GM06990 (cell line): ENCODE measurements around the gene CD84.
A peak's percentile ranks its signal among the peaks of the same experiment; 100 is the strongest.
"Not testable (repeated sequence)": the region's sequence is repeated elsewhere in the genome, so short reads cannot be mapped to it uniquely, and the experiment has no call there.

Experiments
- DNase-seq: peaks from one replicate; pipeline ENCODE4 v3.0.0-alpha.2; 2011; ENCODE audit not compliant: insufficient read length; ENCODE audit errors: extremely low read depth
- H3K27me3 ChIP-seq: replicated peaks from 2 replicates; pipeline ENCODE4 v1.6.0; 2011; ENCODE audit warnings: low read length; ENCODE audit not compliant: control insufficient read depth, insufficient read depth
- H3K36me3 ChIP-seq: 2 replicates; pipeline ENCODE4 v1.5.1; 2011; ENCODE audit warnings: low read length; ENCODE audit not compliant: control insufficient read depth, insufficient read depth
- H3K4me3 ChIP-seq: replicated peaks from 2 replicates; pipeline ENCODE4 v1.5.1; 2011; ENCODE audit warnings: low read depth, mild to moderate bottlenecking, control low read depth, low read length
- TF ChIP-seq, protein P1 (sequence below): IDR thresholded peaks from 2 replicates; pipeline ENCODE4 v1.5.1; 2011; ENCODE audit warnings: low read length, control low read depth, mild to moderate bottlenecking, inconsistent platforms; ENCODE audit not compliant: insufficient read depth, poor library complexity, severe bottlenecking

Gene CD84, protein sequence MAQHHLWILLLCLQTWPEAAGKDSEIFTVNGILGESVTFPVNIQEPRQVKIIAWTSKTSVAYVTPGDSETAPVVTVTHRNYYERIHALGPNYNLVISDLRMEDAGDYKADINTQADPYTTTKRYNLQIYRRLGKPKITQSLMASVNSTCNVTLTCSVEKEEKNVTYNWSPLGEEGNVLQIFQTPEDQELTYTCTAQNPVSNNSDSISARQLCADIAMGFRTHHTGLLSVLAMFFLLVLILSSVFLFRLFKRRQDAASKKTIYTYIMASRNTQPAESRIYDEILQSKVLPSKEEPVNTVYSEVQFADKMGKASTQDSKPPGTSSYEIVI

DNA sequence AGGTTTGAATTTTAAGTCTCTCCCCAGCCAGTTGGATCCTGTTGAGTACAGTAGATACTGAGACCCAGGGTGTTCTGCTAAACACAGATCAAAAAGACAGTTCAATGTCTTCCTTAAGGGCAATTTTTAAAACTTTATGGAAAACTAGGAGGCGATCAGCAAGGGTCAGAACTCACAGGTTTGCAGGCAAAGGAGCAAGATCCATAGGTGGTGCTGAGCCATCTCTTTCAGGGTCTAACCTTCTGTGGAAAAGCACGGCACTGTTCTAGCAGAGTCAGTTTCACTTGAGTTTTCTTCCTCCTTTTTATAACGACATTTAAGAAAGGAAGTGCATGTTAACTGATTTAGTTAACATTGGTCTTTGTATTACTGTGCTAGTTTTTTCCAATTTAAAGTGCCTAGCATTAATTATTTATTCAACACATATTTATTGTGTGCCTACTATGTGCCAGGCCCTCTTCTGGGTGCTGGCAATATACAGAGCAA, at the start of gene CD84:
Gene CD84, minus strand, starts transcription at position 281 of the 486 bp plus-strand sequence. Its CDS starts 59 bp downstream, at position 222.
- Histone ChIP-seq H3K27me3 (no peaks in the 10 kb centered on the region), H3K4me3 (peak within 1 kb of the TSS; percentile 56), H3K36me3 (no peaks in the 10 kb centered on the region)
- no peak for DNase-seq
- TF ChIP-seq, protein P1, sequence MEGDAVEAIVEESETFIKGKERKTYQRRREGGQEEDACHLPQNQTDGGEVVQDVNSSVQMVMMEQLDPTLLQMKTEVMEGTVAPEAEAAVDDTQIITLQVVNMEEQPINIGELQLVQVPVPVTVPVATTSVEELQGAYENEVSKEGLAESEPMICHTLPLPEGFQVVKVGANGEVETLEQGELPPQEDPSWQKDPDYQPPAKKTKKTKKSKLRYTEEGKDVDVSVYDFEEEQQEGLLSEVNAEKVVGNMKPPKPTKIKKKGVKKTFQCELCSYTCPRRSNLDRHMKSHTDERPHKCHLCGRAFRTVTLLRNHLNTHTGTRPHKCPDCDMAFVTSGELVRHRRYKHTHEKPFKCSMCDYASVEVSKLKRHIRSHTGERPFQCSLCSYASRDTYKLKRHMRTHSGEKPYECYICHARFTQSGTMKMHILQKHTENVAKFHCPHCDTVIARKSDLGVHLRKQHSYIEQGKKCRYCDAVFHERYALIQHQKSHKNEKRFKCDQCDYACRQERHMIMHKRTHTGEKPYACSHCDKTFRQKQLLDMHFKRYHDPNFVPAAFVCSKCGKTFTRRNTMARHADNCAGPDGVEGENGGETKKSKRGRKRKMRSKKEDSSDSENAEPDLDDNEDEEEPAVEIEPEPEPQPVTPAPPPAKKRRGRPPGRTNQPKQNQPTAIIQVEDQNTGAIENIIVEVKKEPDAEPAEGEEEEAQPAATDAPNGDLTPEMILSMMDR, result no peak

DNA sequence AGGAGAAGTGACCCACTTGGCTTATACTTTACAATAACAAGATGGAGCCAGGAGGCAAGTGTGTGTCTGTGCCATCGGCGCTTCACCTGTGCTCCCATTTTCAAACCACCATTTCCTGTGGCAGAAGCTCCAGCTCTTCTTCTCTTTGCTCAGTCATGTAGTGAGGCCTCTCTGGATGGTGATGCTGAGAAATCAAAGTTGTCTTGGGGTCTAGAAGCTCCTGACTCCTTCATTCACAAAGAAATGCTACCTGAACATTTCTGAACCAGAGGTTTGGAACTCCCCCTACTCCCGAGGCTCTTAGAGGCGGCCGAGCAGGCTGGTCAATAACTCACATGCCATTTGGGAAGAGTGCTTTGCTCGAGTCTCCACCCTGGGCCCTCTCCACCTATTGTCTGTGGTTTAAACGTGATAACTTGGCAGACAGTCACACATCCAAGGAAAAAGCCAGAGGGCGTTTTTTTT, 49.5 kb upstream of the CD84 start:
- Histone ChIP-seq H3K4me3 (no peak overlapping the region), H3K27me3 (no peaks in the 10 kb centered on the region), H3K36me3 (peaks cover 17% of the 10 kb centered on the region)
- TF ChIP-seq, protein P1, result no peak
- DNase-seq, result no peak

DNA sequence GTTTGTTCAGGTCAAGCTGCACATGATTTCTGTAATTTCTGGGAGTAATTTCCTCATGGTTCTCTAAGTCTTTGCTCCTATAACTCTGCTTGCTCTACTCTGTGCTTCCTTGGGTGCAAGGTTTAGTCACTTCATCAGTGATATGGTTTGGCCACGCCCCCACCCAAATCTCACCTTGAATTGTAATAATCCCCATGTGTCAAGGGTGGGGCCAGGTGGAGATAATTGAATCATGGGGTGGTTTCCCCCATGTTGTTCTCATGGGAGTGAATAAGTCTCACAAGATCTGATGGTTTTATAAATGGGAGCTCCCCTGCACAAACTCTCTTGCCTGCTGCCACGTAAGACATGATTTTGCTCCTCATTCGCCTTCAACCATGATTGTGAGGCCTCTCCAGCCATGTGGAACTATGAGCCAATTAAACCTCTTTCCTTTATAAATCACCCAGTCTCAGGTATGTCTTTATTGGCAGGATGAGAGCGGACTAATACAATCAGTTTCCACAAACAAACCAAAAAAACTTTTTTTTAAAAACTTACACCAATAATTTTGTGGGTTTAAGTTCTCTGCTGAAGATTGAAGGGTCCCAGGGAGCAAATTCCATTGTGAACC, 48.5 kb upstream of the CD84 start:
- not testable (repeated sequence) for H3K27me3 ChIP-seq, DNase-seq, H3K4me3 ChIP-seq
- peaks cover 15% of the 10 kb centered on the region for H3K36me3 ChIP-seq

DNA sequence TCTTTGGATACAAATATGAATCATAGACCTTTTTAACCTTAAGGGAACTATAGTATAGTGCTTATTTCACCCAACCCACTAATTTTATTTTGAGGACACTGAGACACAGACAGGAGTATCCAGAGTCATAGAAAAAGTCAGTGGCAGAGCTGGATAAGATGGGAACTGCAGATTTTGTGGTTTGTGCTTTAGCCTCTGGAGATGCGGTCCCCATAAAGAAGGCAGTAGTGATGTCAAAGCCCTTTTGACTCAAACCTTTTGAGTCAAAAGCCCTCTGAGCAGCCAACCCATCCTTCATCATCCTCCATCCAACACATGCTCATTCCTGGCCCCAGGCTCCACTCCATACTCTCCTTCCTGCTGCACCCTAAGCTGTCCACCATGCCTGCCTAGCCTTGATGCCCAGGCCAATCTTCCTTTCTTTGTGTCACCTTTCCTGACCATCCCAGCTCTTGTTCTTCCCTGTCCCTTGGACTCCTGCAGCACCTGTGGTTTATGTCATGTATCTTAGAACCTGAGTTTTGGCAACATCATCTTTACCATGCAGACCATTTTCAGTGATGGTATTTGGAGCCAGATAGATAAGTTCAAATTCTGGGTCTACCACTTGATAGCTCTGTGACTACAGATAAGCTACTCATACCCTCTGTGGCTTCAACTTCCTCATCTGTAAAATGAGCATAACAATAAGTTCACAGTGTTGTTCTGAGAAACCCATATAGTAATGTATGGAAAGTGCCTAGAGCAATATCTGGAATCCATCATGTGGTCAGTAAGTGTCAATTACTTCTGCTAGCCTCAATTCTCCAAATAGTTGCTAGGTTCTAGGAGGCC, 47.4 kb upstream of the CD84 start:
- Histone ChIP-seq H3K27me3 (no peaks in the 10 kb centered on the region), H3K4me3 (no peak overlapping the region), H3K36me3 (peaks cover 12% of the 10 kb centered on the region)
- TF ChIP-seq, protein P1, result no peak
- peak; percentile 67 for DNase-seq

DNA sequence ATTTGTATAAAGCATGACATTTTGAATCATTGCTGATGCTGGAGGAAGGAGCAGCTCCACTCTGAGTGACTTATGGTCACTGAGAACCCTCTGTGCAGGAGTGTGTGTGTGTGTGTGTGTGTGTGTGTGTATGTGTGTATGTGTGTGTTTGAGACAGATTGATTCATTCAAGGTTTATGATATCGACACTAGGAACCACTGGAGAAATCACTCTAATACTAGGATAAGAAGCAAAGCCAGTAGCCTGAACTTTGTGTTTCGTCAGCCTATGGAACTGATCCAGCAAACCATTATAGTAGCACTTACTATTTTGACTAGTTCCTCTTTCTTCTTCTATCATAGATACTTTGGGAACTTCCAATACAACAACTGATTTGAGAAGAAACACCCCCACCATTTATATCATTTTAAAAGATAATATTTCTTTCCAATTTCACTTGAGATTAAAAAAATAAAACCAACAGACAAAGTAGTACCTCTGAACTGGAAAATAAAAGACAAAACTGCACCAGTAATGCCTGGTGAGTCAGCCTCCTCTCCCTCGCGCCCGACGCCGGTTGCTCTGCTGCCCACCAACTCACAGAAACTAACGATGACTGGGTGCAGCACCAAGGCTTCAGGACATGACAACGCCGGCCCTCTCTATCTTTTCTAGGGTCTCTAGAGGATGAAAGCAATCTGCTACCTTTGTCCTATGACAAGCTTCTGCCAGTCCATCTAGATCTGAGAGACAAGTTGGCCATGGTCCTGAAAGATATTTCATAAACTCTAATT, 46.6 kb upstream of the CD84 start:
- no peak overlapping the region for H3K4me3 ChIP-seq
- peak; percentile 57 for DNase-seq
- no peaks in the 10 kb centered on the region for H3K27me3 ChIP-seq
- TF ChIP-seq, protein P1, result no peak
- H3K36me3 ChIP-seq, result peaks cover 13% of the 10 kb centered on the region
